Glomerular endothelial cell (primary cell): ENCODE data around the gene PRR5L. TPM values are rescaled to one million over a fixed set of nuclear protein-coding genes. Genes with fewer than 3 reads are reported as not detected.

Source experiments
- DNase-seq: peaks from one replicate; pipeline ENCODE4 v3.0.0-alpha.2; 2011; ENCODE audit warnings: low read depth, low spot score; ENCODE audit errors: extremely low read depth
- total RNA-seq: library from RNA; depleted of rRNA; stranded (reverse); fragments of >200 nt; gene quantifications from 2 replicates; pipeline ENCODE4 v1.2.3, GENCODE V29; 2015

PRR5L gene
- total RNA-seq, 1 donor from 2014 or later: 54.1 TPM

GRCh38 chr11:36398231-36398953 lies 102.3 kb downstream of the PRR5L start:
- no peak for DNase-seq

- no peak for DNase-seq
Observed at GRCh38 chr11:36399236-36399635, 103.1 kb downstream of the PRR5L start.

- no peak for DNase-seq
Observed at GRCh38 chr11:36399745-36400144, 103.7 kb downstream of the PRR5L start.

GRCh38 chr11:36400766-36401455 lies 104.8 kb downstream of the PRR5L start:
- no peak for DNase-seq

GRCh38 chr11:36402568-36403170 lies 106.6 kb downstream of the PRR5L start:
- no peak for DNase-seq

GRCh38 chr11:36403661-36404060 lies 107.6 kb downstream of the PRR5L start:
- DNase-seq: no peak

- no peak for DNase-seq
Observed at GRCh38 chr11:36404831-36405230, 108.7 kb downstream of the PRR5L start.

- no peak for DNase-seq
Observed at GRCh38 chr11:36405585-36406367, 109.7 kb downstream of the PRR5L start.

GRCh38 chr11:36407356-36407755 lies 111.3 kb downstream of the PRR5L start:
- DNase-seq: no peak

GRCh38 chr11:36408498-36409136 lies 112.5 kb downstream of the PRR5L start:
- no peak for DNase-seq

GRCh38 chr11:36409152-36409816 lies 113.2 kb downstream of the PRR5L start:
- no peak for DNase-seq

- DNase-seq: no peak
Observed at GRCh38 chr11:36411202-36411640, 115.1 kb downstream of the PRR5L start.

- no peak for DNase-seq
Observed at GRCh38 chr11:36412781-36413383, 116.8 kb downstream of the PRR5L start.

- no peak for DNase-seq
Observed at GRCh38 chr11:36417154-36417553, 121.1 kb downstream of the PRR5L start.

GRCh38 chr11:36419791-36420424 lies 123.8 kb downstream of the PRR5L start:
- no peak for DNase-seq

- DNase-seq: no peak
Observed at GRCh38 chr11:36421546-36422155, 125.6 kb downstream of the PRR5L start.

- DNase-seq: no peak
Observed at GRCh38 chr11:36425561-36426081, 129.5 kb downstream of the PRR5L start.

GRCh38 chr11:36426226-36426848 lies 130.2 kb downstream of the PRR5L start:
- no peak for DNase-seq
